HG03354 (cell line): ENCODE results near the gene CWC27.
A peak's percentile ranks its signal among the peaks of the same experiment; 100 is the strongest.

ENCODE experiments used
- ATAC-seq: cut with Tn5 transposase; IDR thresholded peaks from one replicate; pipeline ENCODE4 v1.9.1; 2021; ENCODE audit warnings: mild to moderate bottlenecking; ENCODE audit not compliant: unreplicated experiment, poor library complexity, severe bottlenecking

The CWC27 gene, protein sequence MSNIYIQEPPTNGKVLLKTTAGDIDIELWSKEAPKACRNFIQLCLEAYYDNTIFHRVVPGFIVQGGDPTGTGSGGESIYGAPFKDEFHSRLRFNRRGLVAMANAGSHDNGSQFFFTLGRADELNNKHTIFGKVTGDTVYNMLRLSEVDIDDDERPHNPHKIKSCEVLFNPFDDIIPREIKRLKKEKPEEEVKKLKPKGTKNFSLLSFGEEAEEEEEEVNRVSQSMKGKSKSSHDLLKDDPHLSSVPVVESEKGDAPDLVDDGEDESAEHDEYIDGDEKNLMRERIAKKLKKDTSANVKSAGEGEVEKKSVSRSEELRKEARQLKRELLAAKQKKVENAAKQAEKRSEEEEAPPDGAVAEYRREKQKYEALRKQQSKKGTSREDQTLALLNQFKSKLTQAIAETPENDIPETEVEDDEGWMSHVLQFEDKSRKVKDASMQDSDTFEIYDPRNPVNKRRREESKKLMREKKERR

DNA sequence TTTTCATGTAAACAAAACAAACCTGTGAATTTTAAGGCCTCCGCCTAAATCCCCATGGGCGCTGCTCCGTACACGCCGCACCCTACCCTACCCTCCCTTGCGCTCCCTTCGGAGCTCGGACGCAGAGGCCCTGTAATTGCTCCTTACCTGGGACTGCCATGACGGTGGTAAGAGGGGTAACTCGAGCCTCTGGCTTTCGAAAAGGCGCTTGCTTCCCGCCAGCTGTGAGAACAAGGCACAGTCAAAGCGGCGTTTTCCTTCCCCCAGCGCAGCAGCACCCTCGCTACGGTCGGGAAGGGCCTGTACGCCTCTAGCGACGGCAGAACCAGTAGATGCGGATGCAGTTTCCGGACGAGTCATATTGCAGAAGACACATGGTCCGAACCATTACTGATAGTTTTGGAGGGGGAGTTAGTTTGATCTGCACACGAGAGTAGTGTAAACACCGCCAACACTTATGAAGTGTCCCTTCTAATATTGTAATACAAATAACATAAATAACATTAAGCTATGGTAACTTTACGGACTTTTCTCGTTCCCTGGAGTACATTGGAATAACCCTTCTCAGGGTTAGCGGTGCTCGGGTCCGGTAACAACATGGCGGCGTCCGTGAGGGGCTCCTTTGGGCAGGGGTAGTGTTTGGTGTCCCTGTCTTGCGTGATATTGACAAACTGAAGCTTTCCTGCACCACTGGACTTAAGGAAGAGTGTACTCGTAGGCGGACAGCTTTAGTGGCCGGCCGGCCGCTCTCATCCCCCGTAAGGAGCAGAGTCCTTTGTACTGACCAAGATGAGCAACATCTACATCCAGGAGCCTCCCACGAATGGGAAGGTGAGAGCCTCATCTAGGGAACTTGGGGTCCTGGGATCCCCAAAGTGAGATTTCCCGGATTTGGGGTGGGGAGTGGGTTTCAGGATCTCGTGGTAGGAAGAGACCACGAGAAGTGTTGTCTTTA is at the start of gene CWC27, which contains the start of gene SREK1IP1:
CWC27 (plus strand) TSS at position 573 of the 955 bp plus-strand sequence; CDS start at position 790, 217 bp downstream.
SREK1IP1 (minus strand) TSS at position 334 of the 955 bp plus-strand sequence; CDS start at position 160, 174 bp downstream.
- peak; percentile 98 for ATAC-seq

GRCh38 chr5:64722588-64722987 is 46.1 kb upstream of the CWC27 start:
- ATAC-seq, result no peak

DNA sequence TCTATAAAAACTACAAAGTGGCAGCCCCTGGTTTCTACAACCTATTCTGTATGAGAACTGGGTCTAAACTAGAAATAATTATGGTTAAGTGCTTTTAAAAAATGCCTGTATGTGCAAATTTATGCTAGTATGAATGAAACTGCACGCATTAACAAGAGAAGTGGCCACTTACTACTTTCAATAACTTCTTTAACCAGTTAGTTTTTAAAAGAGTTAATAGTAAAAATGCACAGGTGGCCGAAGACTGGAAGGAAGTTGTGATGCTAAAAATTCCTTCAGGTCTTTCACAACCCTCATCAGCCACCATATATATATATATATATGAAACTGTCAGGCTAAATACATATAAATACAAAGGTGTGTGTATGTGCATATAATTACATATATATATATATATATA is 41.6 kb upstream of the CWC27 start:
- ATAC-seq, result no peak

DNA sequence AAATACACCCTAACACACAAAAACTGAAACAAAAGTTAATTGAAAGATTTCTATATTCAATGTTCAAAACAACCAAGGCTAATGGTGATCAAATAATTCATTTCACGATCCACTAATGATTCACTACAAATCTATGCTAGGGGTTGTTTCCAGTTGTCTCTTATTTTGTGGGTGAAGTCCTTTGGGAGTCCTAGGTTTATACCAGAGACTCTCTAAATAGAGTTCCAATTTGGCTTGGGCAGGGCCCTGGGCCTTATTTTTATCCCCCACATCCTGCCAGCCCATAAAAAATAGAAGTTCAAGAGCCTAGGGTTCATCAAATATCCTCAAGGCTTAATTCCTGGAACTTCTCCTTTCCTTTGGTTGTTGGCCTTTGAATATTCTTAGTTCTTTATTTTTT is 26.3 kb upstream of the CWC27 start:
- ATAC-seq, result no peak

- ATAC-seq, result no peak
Observed at GRCh38 chr5:64742821-64743220, 25.9 kb upstream of the CWC27 start.

GRCh38 chr5:64744914-64745313 is 23.8 kb upstream of the CWC27 start:
- no peak for ATAC-seq

- ATAC-seq, result no peak
Observed at GRCh38 chr5:64746446-64746845, 22.3 kb upstream of the CWC27 start.

DNA sequence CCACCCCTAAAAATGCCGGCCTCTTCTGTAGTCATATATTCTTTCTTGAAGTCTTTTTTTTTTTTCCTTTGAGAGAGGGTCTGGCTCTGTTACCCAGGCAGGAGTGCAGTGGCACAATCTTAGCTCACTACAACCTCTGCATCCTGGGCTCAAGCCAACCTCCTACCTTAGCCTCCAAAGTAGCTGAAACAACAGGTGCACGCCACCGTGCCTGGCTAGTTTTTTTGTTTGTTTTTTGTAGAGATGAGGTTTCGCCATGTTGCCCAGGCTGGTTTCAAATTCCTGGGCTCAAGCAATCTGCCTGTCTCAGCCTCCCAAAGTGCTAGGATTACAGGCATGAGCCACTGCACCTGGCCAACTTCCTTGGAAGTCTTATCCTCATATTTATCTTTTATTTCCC is 19.3 kb upstream of the CWC27 start:
- no peak for ATAC-seq

DNA sequence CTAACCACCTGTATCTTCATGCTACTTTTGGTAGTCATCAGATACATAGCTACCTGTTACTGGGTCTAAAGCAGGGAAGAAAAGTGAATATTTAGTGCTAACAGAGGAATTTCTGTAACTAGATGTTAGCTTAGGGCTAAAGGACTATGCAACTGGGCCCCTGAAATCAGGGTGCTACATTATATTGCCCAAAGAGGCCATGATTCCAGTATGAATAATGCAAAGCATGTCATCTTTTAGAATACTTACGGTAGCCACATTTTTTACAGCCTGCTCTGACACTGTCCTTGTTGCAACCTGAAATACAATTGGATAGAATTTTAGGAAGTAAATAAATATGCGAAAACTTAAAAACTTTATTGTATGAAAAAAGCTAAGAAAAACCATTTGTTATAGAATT is 14.7 kb upstream of the CWC27 start:
- no peak for ATAC-seq

GRCh38 chr5:64758901-64759300 is 9.8 kb upstream of the CWC27 start:
- no peak for ATAC-seq

DNA sequence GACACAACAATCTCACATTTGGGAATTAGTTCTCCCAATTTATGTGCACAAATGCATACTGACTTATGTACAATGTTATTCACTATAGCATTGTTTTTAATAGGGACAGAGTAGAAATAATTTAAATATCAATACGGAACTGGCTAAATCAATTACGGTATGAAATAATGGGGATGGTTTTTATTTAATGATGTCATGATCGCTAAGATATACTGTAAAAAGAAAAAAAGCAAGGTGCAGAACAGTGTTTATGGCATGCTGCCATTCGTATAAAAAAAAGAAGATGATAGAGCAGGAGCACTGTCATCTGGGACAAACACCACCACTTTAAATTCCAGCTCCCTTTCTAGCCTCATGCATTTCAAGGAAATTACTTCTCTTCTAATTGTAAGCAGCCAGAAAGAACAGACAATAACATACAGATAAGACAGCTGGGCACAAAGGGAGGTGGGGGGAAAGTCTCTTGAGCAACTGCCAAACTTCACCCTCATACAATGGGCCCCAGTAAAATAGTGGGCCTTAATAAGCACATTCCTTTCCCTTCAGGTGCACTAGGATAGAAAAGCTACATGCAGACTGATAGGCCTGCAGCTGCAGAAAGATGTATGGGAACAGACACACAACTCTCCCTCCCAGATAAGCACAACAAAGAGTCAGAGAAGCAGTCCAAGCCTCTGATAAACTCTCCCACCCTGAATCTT is 8.6 kb upstream of the CWC27 start:
- ATAC-seq, result no peak

DNA sequence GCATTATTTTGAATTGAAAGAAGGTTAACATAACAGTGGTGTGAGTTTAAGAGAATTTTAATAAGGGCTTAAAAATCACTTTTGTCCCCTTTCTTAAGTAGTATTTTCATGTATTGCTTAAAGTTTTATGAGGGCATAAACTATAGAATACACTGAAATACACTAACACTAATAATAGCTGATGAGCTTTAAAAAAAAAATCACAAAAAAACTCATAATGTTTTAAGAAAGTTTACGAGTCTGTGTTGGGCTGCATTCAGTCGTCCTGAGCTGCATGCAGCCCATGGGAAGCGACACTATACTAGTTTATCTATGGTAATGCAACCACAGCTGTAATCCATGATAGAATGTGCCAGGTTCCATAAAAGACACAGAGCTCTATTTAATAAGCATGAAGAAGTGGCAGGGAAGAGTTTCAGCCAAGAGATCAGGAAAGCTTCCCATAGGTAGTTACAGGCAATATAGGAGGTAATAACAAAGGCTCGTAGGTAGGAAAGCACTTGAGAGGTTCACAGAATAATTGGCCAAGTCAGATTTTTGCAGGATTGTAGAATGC is 4.7 kb upstream of the CWC27 start:
- no peak for ATAC-seq

GRCh38 chr5:64765804-64766504 is 2.8 kb upstream of the CWC27 start:
- no peak for ATAC-seq

GRCh38 chr5:64766941-64767340 is 1.8 kb upstream of the CWC27 start:
- ATAC-seq, result no peak

GRCh38 chr5:64767959-64768357 is 772 bp upstream of the CWC27 start:
- ATAC-seq, result peak; percentile 18

DNA sequence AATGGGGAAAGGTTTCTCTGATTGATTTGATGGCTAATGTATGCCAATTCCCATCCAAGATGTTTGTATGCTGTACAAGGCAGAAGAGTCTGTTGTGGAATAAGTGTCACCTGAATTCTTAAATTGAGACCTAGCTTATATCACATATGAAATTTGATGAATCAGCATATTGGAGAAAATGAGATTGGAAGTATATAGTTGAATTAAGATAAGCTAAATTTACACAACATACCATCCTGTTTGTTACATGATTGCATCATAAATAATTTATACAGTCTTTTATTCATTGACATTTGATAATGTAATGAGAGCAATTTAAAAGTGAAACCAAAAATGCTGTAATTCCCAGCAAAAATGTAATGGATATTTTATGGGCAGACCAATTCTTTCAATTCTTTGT is 1.1 kb downstream of the CWC27 start:
- ATAC-seq, result no peak

- ATAC-seq, result no peak
Observed at GRCh38 chr5:64771736-64772135, 3.0 kb downstream of the CWC27 start.

DNA sequence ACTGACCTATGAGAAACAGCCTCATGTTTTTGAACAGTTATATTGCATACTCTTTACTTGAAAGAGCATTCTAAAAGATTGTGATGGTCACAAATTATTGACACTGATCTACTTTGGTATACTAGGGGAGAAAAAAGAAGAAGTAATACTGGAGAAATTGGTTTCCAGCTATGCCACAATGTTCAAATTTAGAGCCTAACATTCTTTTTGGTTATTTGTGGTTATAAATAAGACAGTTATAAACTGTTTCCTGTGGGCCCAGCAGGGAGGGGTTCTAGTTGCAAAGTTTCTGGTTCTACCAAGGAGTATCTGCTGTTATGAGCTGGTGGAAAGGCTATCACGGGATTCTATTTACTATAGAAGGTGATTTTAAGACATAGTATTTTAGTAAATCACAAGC is 4.8 kb downstream of the CWC27 start:
- ATAC-seq, result no peak

DNA sequence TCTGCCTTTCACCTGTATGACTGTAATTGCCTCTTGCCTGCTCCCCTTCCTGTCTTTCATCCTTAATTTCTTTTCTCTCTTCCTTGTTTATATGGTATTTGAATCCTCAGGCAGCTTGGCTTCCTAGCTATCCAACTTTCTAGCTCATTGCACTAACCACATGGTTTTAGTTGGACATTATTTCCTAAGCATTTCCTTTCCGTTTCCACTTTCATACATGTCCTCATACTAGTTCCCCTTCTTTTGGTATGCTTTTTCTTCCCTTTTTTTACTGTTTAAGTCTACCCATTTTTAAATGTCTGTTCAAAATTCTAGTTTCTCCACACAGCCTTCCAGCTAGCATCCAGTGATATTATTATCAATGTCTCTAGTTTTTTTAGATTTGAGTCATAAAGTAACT is 6.6 kb downstream of the CWC27 start:
- no peak for ATAC-seq
